ENCODE measurements around the gene PHIP.

DNA sequence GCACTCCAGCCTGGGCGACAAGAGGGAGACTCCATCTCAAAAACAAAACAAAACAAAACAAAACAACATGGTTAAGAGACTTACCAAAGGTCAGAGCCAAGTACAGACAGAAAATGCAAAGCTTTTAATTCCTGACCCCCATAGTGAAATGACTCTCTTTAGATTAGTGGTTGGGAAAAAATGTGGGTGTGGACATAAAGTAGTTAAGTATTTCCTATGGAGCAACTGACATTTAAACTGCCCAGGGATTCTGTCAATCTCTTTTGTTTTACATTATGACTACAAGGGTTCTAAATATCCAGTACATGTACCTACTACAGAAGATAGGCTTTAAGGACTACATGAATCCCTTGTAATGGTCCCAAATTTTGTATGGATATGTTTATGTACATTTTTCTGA lies 135.6 kb downstream of the PHIP start:
- TF ChIP-seq, protein P1, sequence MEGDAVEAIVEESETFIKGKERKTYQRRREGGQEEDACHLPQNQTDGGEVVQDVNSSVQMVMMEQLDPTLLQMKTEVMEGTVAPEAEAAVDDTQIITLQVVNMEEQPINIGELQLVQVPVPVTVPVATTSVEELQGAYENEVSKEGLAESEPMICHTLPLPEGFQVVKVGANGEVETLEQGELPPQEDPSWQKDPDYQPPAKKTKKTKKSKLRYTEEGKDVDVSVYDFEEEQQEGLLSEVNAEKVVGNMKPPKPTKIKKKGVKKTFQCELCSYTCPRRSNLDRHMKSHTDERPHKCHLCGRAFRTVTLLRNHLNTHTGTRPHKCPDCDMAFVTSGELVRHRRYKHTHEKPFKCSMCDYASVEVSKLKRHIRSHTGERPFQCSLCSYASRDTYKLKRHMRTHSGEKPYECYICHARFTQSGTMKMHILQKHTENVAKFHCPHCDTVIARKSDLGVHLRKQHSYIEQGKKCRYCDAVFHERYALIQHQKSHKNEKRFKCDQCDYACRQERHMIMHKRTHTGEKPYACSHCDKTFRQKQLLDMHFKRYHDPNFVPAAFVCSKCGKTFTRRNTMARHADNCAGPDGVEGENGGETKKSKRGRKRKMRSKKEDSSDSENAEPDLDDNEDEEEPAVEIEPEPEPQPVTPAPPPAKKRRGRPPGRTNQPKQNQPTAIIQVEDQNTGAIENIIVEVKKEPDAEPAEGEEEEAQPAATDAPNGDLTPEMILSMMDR (IDR thresholded peaks at IDR 0.05; ENCODE audit: low read depth, low read length), result no peak
- TF ChIP-seq EZH2phosphoT487 (IDR thresholded peaks at IDR 0.05; ENCODE audit: low read depth), result no peak

Measured in OCI-LY3 (cell line).